K562 (cell line): ENCODE results near the gene TRIM38. TPM values are rescaled to one million over a fixed set of nuclear protein-coding genes. Genes with fewer than 3 reads are reported as not detected.

Source experiments
- CC2D1A ChIP-seq: fragments of 450-650 bp; IDR thresholded peaks from 2 replicates; pipeline ENCODE4 v1.6.1; 2017; ENCODE audit warnings: mild to moderate bottlenecking
- ETS2 ChIP-seq: IDR thresholded peaks from 2 replicates; pipeline ENCODE4 v1.6.1; 2016; ENCODE audit warnings: borderline replicate concordance, missing genetic modification characterization, mild to moderate bottlenecking, moderate library complexity, missing compliant biosample characterization; ENCODE audit not compliant: poor library complexity, severe bottlenecking
- HDGF ChIP-seq: fragments of 450-650 bp; IDR thresholded peaks from 2 replicates; pipeline ENCODE4 v1.6.1; 2016
- HMG20A ChIP-seq: fragments of 450-650 bp; formaldehyde crosslinking; conservative IDR thresholded peaks from 2 replicates; pipeline ENCODE4 v1.4.0; 2020; ENCODE audit warnings: mild to moderate bottlenecking, mixed read lengths
- IRF2 ChIP-seq: sonication (generic); formaldehyde crosslinking; IDR thresholded peaks from 2 replicates; pipeline ENCODE4 v1.8.1; 2022; ENCODE audit warnings: mild to moderate bottlenecking, missing genetic modification reagents
- PHB2 ChIP-seq: fragments of 450-650 bp; IDR thresholded peaks from 2 replicates; pipeline ENCODE4 v1.6.1; 2017; ENCODE audit warnings: low read depth
- SIN3A ChIP-seq, 2 experiments: fragments of 150-350 bp in 1 of 2; IDR thresholded peaks; 2 replicates each; pipeline ENCODE4 v1.6.1; 2011 to 2016; ENCODE audit warnings: borderline replicate concordance in 2 of 2, low read depth in 2 of 2, low read length in 2 of 2, mild to moderate bottlenecking in 2 of 2, moderate library complexity in 2 of 2; ENCODE audit not compliant: control insufficient read depth in 1 of 2
- SMARCC2 ChIP-seq: fragments of 450-650 bp; IDR thresholded peaks from 2 replicates; pipeline ENCODE4 v1.6.1; 2017; ENCODE audit warnings: antibody characterized with exemption, moderate library complexity, mild to moderate bottlenecking, low read depth
- TEAD4 ChIP-seq, 2 experiments: sonication (generic) in 1 of 2; formaldehyde crosslinking in 1 of 2; IDR thresholded peaks; 2 replicates each; pipeline versions ENCODE4 v1.6.1 to v1.8.0; 2012 to 2022; ENCODE audit warnings: borderline replicate concordance in 1 of 2, inconsistent platforms in 1 of 2, low read length in 1 of 2, mild to moderate bottlenecking in 1 of 2, missing genetic modification reagents in 1 of 2
- ZBED1 ChIP-seq: IDR thresholded peaks from 2 replicates; pipeline ENCODE4 v1.6.1; 2014
- ZBTB43 ChIP-seq: sonication (generic); formaldehyde crosslinking; IDR thresholded peaks from 2 replicates; pipeline ENCODE4 v1.8.0; 2023; ENCODE audit warnings: mild to moderate bottlenecking, missing genetic modification reagents
- ZFP30 ChIP-seq: fragments of 250-450 bp; sonication (Bioruptor Pico); IDR thresholded peaks from 2 replicates; pipeline ENCODE4 v1.8.0; 2022; ENCODE audit warnings: moderate library complexity, mild to moderate bottlenecking, inconsistent platforms, borderline replicate concordance
- ZNF277 ChIP-seq: fragments of 250-450 bp; sonication (Bioruptor Pico); IDR thresholded peaks from 2 replicates; pipeline ENCODE4 v1.8.0; 2022; ENCODE audit warnings: inconsistent platforms, mild to moderate bottlenecking, moderate library complexity, borderline replicate concordance
- ZNF507 ChIP-seq: conservative IDR thresholded peaks from 2 replicates; pipeline ENCODE4 v1.6.1; 2017; ENCODE audit warnings: missing genetic modification characterization, missing compliant biosample characterization
- ZNF551 ChIP-seq: fragments of 250-450 bp; sonication (Bioruptor Pico); IDR thresholded peaks from 2 replicates; pipeline ENCODE4 v1.5.0; 2021; ENCODE audit warnings: mild to moderate bottlenecking, moderate library complexity
- ZNF707 ChIP-seq: fragments of 250-450 bp; sonication (Bioruptor Pico); conservative IDR thresholded peaks from 2 replicates; pipeline ENCODE4 v1.8.0; 2022; ENCODE audit warnings: inconsistent platforms, mild to moderate bottlenecking, moderate library complexity
- polyA plus RNA-seq, 8 experiments: library from polyadenylated mRNA; depleted of rRNA in 4 of 8; stranded (reverse) in 5 of 8; unstranded in 3 of 8; fragments of >200 nt; fragmentation: Nextera tagmentation in 2 of 8; fragmentation: Illumina TruSeq in 1 of 8; extraction: Ambion mirVana in 2 of 8; extraction: Trizol in 1 of 8; gene quantifications; 2 replicates each; pipeline versions ENCODE4 v1.2.1 to v1.2.3, GENCODE V29; 2011 to 2014; ENCODE audit warnings: inconsistent platforms in 1 of 8, missing spikeins in 1 of 8
- total RNA-seq, 7 experiments: library from RNA; depleted of rRNA in 6 of 7; stranded (reverse); fragments of >200 nt in 6 of 7; fragmentation: Illumina TruSeq in 2 of 7; extraction: Trizol in 2 of 7; gene quantifications; 2 replicates each; pipeline versions ENCODE4 v1.2.1 to v1.2.3, GENCODE V29; 2011 to 2021; ENCODE audit warnings: low replicate concordance in 1 of 7
- TF ChIP-seq, protein P1 (sequence below): fragments of 250-450 bp; sonication (Bioruptor Pico); IDR thresholded peaks from 2 replicates; pipeline ENCODE4 v1.5.0; 2021
- TF ChIP-seq, protein P2 (sequence below), 2 experiments: IDR thresholded peaks; 2 replicates each; pipeline ENCODE4 v1.6.1; 2011; ENCODE audit warnings: borderline replicate concordance in 1 of 2, control low read depth in 1 of 2, low read depth in 1 of 2, low read length in 1 of 2, mild to moderate bottlenecking in 1 of 2, mixed read lengths in 1 of 2, moderate library complexity in 1 of 2; ENCODE audit not compliant: insufficient read depth in 1 of 2, insufficient read length in 1 of 2, poor library complexity in 1 of 2, severe bottlenecking in 1 of 2; ENCODE audit errors: extremely low read depth in 1 of 2
- TF ChIP-seq, protein P3 (sequence below): fragments of 450-650 bp; IDR thresholded peaks from 2 replicates; pipeline ENCODE4 v1.6.1; 2017; ENCODE audit warnings: mild to moderate bottlenecking, moderate library complexity

The TRIM38 gene
- total and polyA plus RNA-seq, 9 of the 15 experiments (the other 6 are each of a cell fraction or from before 2014, with no cell fraction given) = 1.7 to 6.7 (median 6.3) TPM

DNA sequence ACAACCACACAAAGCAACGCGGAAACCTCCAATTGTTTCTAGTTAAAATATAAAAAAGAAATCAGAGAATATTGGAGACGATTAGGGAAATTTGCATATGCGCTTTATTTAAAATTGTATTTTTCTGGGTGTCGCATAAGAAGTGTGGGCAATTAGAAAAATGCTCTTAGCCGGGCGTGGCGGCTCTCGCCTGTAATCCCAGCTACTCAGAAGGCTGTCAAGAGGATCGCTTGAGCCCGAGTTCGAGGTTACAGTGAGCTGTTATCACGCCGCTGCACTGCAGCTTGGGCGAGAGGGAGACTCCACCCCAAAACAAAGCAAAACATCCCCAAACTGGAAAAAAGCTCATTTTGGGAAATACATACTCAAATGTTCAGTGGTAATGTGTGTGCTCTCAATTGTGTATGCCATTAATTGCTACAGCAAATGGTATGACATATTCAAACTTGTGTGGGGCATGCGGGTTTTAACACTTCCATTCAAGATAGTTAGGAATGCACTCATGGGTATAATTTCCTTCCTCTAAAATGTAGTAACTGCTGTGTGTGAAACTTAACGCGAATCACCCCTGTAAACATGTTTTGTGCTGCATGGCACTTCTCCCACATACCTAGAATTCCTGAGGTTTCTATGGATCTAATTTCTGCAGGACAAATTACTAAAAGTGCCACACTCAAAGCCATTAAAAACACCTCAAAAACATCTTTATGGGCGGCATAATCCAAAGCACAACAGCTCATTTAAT is 69.9 kb downstream of the TRIM38 start (continued):
- no peak for TF ChIP-seq ETS2 (tag)
- TF ChIP-seq, protein P1, sequence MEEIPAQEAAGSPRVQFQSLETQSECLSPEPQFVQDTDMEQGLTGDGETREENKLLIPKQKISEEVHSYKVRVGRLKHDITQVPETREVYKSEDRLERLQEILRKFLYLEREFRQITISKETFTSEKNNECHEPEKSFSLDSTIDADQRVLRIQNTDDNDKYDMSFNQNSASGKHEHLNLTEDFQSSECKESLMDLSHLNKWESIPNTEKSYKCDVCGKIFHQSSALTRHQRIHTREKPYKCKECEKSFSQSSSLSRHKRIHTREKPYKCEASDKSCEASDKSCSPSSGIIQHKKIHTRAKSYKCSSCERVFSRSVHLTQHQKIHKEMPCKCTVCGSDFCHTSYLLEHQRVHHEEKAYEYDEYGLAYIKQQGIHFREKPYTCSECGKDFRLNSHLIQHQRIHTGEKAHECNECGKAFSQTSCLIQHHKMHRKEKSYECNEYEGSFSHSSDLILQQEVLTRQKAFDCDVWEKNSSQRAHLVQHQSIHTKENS (CRISPR knock-in tag) = no peak
- TF ChIP-seq SMARCC2 = peak; percentile 64; the same call in 1 of the 2 replicates
- no peak; the same call in 1 of the 2 replicates for TF ChIP-seq TEAD4 (IDR thresholded peaks at IDR 0.05; ENCODE audit: low read length)
- TF ChIP-seq TEAD4 (CRISPR knock-in tag; IDR thresholded peaks at IDR 0.05; ENCODE audit: borderline replicate concordance) = 0 out of 2 replicates have a peak, but pooled peaks have one; percentile 44
- TF ChIP-seq, protein P2, sequence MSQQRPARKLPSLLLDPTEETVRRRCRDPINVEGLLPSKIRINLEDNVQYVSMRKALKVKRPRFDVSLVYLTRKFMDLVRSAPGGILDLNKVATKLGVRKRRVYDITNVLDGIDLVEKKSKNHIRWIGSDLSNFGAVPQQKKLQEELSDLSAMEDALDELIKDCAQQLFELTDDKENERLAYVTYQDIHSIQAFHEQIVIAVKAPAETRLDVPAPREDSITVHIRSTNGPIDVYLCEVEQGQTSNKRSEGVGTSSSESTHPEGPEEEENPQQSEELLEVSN (IDR thresholded peaks at IDR 0.05; ENCODE audit: borderline replicate concordance in 1 of 2, extremely low read depth in 1 of 2, insufficient read depth in 1 of 2, insufficient read length in 1 of 2, low read depth in 1 of 2, low read length in 1 of 2, poor library complexity in 1 of 2, severe bottlenecking in 1 of 2) = peak in 1 of 2 experiments; percentile 2
- 0 out of 2 replicates have a peak, but pooled peaks have one; percentile 46 for TF ChIP-seq ZBED1
- TF ChIP-seq CC2D1A = no peak
- TF ChIP-seq ZNF507 (tag) = no peak
- TF ChIP-seq ZFP30 (CRISPR knock-in tag) = no peak
- TF ChIP-seq, protein P3, sequence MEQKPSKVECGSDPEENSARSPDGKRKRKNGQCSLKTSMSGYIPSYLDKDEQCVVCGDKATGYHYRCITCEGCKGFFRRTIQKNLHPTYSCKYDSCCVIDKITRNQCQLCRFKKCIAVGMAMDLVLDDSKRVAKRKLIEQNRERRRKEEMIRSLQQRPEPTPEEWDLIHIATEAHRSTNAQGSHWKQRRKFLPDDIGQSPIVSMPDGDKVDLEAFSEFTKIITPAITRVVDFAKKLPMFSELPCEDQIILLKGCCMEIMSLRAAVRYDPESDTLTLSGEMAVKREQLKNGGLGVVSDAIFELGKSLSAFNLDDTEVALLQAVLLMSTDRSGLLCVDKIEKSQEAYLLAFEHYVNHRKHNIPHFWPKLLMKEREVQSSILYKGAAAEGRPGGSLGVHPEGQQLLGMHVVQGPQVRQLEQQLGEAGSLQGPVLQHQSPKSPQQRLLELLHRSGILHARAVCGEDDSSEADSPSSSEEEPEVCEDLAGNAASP = no peak
- peak; percentile 60; the same call in 1 of the 2 replicates for TF ChIP-seq ZBTB43 (CRISPR knock-in tag)
- no peak for TF ChIP-seq ZNF277 (CRISPR knock-in tag)
- TF ChIP-seq SIN3A (IDR thresholded peaks at IDR 0.05; ENCODE audit: borderline replicate concordance in 2 of 2, control insufficient read depth in 1 of 2, low read depth in 2 of 2, low read length in 2 of 2) = peak in 1 of 2 experiments; percentile 70; a peak in 2 of 4 replicates
- TF ChIP-seq ZNF707 (CRISPR knock-in tag) = 0 out of 2 replicates have a peak, but pooled peaks have one; percentile 51
- no peak for TF ChIP-seq IRF2 (CRISPR knock-in tag)
- no peak for TF ChIP-seq HDGF
- TF ChIP-seq HMG20A (CRISPR knock-in tag) = 0 out of 2 replicates have a peak, but pooled peaks have one; percentile 35
- TF ChIP-seq ZNF551 (CRISPR knock-in tag) = 0 out of 2 replicates have a peak, but pooled peaks have one; percentile 67
- no peak for TF ChIP-seq PHB2
